Right kidney (tissue), 1 donor: Measurements from ENCODE around the gene MAML3.

ENCODE experiments used
- DNase-seq: peaks from one replicate; pipeline ENCODE4 v3.0.0-alpha.2; 2016

The MAML3 gene

DNA sequence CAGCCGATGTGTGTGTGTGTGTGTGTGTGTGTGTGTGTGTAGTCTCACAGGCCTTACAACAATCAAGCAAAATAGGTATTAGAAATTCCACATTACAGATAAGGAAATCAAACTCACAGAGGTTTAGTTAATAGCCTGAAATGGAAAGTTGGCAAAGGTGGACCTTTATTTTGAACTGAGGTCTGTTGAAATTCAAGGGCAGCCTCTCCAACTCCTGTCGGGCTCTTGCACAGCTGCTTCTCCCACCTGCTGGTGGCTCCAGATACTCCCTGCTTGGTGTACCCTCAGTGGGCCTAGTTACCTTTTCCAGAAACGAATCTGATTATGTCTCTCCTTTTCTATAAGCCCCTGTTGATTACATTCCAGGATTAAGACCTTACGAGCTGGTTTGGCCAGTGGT lies 292.5 kb downstream of the MAML3 start:
- no peak for DNase-seq

DNA sequence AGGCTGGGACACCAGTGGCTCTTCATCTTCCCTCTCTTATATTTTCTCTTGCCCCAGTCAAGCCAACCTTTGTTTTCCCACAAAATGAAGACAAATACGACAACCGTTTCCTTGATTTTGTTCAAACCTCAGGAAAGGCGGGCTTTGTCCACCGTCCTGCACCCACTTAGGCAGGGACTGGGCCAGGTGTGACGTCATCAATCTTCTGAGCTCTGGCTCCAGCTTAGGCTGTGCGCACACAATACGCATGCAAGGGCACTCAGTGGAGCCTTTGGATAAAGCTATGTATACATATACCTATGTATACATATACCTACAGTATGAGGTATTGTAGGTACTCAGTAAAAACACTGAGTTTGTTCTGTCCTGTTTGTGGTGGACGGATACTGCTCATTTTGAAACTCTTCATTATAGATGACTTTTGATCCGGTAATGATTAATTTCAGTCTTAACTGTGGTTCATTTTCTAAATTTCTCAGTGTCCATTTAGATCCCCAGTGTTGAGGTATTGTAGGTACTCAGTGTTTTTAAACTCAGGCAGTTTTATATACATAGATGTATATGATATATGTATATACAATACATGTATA lies 293.5 kb downstream of the MAML3 start:
- DNase-seq = no peak

DNA sequence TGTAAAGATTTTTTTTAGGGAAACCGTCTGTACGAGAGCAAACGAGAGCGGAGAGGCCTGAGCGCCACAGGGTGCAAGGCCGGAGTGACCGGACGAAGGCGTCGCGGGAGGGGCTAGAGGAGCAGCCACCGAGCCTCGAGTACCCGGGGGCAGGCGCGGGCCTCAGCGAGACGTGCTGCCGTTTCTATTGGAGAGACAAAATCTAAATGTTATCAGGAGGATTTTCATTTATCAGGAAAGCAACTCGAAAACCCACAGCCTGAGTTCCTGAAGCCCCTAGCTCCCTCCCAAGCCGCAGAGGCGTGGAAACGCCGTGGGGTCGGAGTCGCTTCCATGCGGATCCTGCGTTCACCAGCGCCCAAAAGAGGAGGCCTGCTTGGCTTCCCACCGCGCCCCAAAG lies 294.1 kb downstream of the MAML3 start:
- no peak for DNase-seq

DNA sequence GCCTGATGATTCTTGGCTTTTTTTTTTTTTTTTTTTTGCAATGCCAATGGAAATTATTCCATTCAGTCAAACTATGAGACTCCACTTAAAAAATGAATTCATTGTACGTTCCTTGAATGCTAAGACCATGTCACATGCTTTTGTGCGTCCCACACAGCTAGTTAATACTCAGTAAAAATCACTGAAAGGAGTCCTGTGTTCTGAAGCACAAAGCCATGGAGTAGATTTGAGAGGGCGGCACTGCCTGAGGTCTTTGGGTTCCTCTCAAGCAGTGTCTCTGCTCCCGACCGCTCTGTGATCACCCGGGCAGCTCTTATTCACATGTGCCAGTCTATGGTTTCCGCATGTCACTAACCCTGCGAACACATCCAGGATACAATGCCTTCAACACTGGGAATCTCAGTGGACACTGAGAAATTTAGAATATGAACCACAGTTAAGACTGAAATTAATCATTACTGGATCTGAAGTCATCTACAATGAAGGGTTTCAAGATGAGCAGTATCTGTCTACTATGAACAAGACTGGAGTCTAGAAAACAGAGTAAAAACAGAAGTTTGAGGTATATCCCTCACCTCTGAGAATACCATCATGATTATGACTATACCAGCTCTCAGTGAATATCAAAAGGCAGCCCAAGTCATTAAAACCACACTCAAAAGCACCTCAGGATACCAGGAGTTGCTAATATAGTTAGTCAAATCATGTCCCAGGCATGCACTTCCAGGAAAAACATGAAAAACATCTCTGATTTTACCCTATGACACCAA lies 295.4 kb downstream of the MAML3 start:
- DNase-seq = no peak

DNA sequence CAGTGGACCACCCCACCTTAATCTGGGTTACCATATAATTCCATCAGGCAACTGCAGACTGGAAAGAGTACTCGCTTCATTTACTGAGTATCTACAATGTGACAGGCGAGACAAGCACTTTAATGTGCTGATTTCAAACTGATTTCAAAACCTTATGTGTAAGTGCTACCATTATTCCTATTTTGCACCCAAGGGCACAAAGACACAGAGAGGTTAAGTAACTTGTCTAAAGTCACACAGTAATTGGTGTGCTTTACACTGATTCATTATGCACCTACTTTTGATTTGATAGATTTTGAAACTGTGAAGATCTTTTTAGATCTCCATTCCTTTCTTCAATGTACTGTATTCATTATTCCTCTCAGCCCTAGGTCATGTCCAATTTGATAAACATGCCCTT lies 296.0 kb downstream of the MAML3 start:
- DNase-seq = no peak

DNA sequence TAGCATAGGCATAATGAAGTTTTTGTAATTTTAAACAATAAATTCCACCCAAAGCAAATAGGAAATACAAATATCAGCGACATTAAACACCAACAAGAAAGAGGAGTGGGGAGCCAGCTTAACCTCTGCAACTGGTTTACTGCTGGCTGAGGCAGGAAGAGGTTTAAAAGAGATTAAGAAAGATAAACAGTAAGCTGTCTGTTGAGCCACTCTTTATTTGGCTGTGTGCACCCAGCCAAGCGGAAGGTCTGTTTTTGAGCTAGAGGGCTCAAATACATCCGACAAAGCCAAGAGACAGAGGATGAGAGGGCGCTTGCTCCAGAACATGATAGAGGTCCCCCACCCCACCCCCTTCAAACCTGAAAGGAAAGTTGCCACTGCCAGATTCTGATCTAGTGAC lies 297.0 kb downstream of the MAML3 start:
- no peak for DNase-seq

DNA sequence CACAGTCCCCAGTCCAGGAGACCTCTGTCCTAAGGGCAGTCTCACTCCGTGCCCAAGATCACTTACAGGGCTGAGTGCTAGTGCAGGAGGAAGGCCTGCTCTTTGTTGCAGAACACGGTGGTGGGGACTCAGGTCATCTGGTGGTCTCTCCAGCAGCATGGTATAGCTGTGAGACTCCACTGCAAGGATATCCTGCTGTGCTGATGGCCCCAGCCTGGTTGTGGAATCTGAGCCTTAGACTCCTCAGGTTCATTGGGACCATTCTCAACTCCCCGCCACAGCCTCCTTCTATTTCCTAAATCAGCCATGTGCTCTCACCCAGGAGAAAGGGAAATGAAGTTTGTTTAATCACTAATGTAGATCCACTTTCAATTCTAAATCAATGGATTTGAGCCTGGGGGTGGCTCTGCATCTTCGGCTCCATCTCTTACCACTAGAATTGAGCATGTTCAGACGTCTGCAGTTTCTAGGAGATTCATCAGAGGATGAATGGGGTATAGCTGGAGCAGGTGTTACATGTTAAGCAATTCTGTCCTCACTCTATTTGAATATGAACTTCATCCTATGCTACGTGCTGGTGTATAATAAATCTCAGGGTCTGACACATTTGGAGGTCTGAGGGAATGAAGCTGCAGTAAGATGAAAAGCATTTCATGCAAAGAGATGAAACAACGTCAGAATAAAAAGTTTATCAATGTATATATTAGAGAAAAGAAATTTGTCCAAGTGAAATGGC lies 299.1 kb downstream of the MAML3 start:
- no peak for DNase-seq

DNA sequence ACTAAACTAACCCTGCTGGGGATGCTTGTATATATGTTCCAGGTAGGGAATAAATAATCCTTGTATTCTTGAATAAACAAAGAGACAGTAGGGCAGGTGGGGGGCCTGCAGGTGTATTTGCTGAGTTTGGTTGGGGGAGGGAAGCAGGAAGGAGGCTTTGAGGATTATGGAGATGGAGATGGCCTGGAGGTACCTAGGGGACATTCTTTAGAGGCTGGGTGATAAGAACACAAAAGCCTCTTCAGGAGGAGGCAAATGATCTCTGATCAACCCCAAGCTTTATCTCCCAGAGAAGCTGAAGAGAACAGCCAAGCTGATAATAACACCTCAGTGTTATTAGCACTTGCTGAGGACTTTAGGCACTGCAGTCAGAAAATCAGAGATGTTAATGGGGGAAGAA lies 300.7 kb downstream of the MAML3 start:
- DNase-seq = no peak

DNA sequence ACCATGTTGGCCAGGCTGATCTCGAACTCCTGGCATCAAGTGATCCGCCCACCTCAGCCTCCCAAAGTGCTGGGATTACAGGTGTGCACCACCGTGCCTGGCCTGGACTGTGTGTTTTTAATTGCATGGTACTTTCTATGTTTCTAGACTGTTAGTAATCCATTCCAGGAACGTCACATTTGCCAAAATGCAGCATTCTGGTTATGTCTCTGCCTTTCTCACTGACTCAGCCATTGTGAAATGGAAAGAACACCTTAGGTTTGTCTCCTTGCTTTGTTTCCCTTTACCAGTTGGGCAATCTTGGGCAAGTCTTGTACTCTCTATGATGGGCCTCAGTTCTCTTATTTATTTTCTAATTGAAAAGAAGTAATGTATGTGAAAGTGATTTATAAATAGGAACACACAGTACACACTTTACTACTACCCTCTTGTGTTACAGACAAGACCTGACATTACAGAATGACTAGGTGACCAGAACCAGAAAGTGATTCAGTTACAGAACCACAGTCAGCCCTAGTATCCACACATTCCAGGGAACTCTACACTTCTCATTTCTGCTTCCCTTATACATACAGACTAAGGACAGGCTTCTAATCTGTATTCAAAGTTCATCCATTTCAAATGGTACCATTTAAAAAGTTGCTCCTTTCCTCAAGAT lies 301.2 kb downstream of the MAML3 start:
- no peak for DNase-seq

DNA sequence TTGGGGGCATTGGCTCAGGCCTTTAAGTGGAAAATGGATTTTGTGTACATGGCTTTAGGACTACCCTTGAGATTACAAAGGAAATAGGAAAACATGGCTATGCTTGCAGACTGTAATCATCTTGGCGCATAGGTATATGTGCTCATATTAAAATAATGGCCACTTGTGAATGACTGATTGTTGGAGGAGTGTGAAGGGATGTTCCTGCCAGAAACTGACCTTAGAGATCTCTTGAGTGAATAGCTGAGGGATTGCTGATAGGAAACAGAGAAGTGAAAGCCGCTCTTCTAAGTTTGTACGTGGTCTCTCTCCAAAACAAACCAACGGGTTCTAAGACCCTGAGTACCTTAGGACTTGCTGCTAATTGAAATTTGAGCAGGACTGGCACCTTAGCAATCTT lies 302.3 kb downstream of the MAML3 start:
- no peak for DNase-seq

DNA sequence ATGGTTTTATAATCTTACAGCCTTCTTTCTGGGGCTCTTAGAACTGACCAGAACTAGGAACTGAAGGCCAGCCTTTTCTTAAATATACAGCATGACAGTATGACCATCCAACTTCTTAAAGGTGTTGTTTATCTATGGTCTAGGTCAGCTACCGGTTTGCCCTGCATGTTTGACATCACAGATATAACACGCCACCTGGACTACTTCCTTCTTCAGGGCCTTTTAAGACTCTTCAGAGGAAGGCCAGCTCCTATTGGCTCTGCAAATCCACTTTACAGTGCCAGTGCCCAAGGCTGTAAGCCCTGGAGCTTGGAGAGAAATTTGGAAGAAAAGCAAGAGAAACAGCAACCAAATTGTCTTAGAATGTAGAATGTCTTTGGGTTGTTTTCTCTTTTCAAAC lies 302.9 kb downstream of the MAML3 start:
- no peak for DNase-seq

DNA sequence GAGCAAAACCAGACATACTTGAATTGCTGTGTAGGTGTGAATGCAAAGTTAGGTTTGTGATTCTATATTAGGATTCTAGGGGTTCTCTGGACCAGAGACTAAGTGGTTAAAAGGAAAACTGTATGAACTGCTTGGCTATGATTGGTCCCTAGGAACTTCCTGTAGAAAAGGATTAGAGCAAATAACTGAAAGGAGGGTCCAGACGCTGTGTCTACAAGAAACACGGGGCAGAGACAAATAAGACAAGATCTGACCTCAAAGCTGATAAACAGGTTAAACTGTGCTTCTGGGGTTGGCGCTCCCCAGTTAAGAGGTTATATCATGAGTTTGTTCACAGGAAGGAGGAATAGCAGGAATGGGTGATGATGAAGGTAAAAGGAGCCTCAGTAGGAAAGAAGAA lies 304.8 kb downstream of the MAML3 start:
- DNase-seq = no peak

DNA sequence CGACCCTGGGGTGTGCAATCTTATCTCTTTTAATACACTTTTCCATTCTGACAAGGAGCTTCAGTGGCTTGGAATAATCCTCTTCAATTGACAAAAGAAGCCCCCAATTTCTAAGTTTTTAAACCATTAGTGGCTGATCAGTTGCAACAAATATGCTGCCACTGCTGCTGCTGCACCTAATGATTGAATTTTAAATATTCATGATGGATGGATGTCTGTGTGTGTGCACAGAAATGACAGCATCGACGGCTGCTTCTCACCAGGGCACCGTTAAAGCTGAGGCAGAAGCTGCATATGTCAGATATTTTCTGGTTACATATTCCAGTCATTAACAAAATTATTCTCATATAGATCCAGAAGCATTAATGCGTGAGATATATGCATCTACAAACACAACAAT lies 306.0 kb downstream of the MAML3 start:
- DNase-seq = no peak

DNA sequence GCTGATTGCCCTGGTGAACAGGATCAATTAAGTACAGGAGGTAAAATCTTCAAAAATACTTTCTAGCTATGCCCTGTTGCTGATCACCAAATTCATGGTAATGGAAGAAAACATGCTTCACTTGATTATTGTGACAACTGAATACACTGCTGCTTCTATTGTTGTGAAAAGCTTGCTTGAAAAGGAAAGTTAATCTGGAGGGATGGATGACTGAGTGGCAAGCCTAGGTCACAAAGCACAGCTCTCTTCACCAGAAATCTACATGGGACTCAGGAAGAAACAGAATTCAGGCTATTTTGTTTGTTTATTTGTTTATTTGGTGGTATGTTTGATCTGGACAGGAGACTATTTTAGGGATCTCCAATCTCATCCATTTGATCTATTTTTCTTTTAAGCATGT lies 306.4 kb downstream of the MAML3 start:
- DNase-seq = no peak

DNA sequence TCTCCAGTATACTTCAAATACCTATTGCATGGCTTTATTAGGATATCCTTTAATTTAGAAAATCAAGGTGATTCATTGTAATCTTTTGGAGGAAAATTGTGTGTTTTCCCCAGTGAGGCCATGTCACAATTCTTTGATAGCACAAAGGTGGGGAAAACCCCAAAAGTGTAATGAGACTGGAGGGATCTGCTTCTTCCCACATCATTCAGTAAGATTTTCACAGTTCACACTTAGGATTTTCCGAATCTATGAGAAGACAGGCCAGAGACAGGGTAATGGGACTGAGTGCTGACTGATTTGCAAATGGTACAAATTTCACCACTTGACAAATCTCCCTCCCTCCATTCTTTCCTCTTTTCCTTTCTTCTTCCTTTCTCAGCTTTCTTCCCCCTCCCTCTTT lies 307.2 kb downstream of the MAML3 start:
- DNase-seq = no peak

DNA sequence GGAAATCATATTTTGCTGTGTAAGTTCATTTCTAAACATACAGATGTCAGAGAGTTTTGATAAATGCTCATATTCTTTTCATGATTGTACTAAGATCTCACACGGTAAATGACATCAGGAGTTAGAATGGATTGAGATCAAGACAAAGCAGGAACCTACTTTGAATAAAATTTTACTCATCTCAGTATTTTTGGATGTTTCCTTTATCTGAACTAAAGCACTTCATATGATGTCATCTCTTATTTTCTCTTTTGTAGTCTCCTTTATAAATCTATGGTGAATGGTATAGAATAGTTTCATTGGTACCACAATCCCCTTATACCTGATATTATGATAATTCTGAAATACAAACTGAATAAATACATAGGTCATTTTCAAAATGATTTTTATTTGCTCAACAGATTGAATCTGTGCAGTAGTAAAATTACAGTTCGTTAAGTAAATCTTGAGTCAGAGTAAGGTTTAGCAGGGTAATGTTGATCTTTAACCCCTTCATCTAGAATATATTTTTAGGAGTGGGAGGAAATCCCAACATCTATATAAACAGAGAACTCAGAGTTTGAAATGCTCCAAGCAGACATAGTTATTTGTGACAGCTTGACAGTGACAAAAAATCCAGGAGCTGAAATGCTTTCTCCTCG lies 308.4 kb downstream of the MAML3 start:
- DNase-seq = no peak

DNA sequence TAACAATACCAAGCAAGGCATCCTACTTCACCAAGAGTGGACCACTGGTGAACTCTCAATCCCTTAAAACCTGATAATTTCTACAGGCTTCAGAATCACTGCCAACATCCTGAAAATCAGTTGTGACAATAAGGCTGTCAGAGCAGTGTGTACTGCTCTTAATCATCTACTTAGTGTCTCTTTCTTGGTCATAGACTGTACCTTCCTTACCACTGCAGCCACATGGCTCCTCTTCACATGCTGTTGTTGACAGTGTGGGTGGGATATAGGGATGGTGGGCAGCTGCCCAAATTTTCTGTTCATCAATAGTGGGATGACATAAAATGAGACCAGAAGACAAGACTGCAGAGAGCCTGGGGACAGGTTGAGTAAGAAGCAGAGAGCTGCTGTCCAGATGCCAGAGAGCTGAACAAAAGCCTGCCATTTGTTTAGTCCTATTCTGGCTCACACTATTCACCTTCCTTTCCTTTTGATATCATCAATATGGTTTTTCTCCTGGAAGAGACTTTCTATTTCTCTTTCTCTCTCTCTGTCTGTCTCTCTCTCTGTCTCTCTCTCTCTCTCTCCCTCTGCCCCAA lies 309.4 kb downstream of the MAML3 start:
- no peak for DNase-seq

DNA sequence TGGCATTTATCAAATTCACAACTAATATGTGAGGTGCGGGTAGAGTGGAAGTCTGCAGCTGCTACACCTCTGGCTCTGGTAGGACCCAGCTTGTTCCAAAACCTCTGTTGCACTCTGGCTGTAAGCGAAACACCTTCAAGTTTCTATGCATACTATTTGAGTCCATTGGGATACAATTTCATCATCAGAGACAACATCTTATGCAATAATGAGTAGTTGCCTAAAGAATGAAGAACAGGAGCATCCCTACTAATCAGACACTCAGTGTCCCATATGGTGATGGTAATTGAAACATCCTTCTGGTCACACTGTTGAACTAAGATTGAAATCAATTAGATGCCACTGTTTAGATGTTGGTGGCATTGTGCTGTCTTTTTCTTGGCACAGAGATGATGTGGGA lies 309.9 kb downstream of the MAML3 start:
- no peak for DNase-seq

DNA sequence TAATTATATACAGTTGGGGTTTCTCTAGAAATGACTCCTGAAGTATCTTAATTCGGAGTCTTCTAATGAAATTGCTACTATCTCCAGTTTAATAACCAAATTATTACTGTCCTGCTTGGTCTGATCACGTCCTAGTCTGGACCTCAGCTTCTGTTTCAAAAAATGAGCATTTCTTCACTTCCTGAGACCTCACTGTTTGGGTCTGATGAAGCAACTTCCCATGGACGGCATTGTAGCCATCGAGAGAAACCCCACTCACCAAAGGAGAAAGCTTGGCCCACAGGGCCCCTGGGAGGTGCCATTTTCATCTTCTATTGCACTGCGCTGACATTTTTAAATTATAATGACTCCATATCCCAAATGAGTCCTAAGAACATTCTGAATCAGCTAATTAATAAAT lies 310.3 kb downstream of the MAML3 start:
- no peak for DNase-seq

DNA sequence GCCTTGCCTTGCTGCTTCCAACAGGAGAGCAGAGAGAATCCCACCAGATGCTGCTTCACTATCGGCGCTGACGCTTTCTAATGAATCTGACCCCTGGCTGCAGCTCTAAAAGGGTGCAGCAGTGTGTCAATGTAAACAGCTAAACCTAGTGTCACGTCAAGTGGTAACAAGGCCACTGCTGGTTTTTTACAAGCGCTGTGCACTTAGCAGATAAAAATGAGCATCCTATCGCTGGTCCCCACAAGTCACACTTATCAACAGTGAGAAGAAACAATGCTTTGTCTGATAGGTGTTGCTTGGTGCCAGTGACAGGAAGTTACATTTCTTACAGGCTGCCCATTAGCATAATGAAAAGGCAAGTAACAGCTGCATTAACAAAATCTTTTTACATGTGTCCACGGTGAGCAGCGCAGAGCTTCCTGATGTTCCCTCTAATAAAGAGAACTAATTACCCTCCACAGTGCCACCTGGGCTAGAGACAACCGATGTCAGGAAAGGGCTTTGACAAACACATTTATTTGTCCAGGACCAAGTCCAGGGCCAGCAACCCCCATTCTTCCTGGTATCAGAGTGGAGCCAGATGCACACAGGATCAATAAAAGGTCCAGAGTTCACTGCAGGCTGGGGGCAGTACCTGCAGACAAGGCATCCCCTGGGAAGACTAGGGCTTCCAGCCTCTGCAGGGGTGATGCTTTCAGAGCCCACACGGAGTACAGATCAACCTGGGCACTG lies 312.4 kb downstream of the MAML3 start:
- no peak for DNase-seq

DNA sequence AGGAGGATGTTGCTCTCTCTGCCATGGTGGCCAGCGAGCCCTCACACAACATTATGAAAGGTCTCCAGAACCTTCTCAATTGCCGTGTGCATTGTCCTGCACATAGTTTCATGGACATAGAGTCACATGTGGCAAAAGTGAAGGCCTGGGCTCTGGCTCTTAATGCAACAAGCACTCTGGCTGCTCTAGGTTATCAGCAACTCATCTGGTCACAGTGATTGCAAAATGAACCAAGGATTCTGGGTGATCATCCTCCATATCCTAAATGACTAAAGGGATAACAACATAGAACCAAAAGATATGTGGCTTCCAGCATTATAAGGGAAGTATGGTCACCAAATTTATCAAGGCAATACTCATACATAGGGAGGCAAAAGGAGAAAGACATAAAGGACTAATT lies 313.2 kb downstream of the MAML3 start:
- DNase-seq = no peak
